PC-3 (cell line): ENCODE results near the gene ARHGEF7.

Source experiments
- CTCF ChIP-seq: fragments of 300-600 bp; sonication (generic); conservative IDR thresholded peaks from 2 replicates; pipeline ENCODE4 v1.5.1; 2017; ENCODE audit warnings: antibody characterized with exemption, low read depth, mild to moderate bottlenecking, low read length
- EZH2 ChIP-seq: fragments of 300-600 bp; sonication (generic); IDR thresholded peaks from one replicate; pipeline ENCODE4 v1.6.1; 2017; ENCODE audit warnings: antibody characterized with exemption, mild to moderate bottlenecking, low read length; ENCODE audit not compliant: unreplicated experiment

DNA sequence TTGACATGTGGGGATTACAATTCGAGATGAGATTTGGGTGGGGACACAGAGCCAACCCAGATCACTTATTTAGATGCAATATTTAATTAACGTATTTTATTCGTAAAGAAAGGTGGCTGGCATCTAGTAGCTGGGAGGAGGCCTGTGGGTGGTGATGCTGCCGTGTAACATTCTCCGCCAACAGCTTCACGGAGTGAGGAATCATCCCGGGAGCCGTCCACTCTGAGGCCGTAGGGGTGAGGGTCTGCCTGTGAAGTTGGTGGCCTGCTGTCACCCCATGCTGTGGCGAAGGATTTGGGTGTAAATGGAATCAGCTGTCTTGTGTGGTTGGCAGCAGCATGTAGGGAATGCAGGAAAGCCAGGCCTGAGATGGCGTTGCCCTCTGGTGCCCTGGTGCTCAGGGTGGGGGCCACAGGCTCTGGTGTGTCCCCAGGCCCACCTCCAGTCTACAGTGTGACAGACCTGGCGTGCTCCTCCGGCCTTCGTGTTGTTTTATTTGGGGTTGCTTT, 202.0 kb downstream of the ARHGEF7 start:
- TF ChIP-seq CTCF (no peak), EZH2 (no peak)
